Measurements from ENCODE around the gene SRL.

DNA sequence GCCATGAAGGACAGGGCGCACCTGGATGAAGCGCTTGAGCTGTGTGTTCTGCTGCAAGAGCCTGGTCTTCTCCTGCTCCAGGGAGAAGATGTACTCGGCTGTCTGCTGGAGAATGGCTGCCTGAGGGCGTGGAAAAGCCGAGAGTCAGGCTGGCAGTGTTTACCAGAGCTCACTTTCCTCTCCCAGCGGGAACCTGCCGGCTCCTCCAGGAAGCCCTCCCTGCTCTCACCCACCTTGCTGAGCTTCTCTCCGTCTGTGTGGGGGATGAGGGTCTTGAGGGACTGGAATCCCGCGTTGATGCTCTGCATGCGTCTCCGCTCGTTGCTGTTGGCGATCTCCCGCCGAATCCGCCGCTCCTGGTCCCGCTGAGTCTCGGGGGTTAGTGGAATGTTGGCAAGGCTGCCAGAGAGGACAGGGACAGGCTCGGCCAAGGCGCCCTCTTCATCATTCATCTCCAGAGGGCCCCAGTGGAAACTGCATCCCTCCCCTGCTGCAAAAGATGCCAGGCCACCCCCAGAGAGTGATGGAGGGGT lies 20.5 kb upstream of the SRL start:
- TF ChIP-seq, protein P1, sequence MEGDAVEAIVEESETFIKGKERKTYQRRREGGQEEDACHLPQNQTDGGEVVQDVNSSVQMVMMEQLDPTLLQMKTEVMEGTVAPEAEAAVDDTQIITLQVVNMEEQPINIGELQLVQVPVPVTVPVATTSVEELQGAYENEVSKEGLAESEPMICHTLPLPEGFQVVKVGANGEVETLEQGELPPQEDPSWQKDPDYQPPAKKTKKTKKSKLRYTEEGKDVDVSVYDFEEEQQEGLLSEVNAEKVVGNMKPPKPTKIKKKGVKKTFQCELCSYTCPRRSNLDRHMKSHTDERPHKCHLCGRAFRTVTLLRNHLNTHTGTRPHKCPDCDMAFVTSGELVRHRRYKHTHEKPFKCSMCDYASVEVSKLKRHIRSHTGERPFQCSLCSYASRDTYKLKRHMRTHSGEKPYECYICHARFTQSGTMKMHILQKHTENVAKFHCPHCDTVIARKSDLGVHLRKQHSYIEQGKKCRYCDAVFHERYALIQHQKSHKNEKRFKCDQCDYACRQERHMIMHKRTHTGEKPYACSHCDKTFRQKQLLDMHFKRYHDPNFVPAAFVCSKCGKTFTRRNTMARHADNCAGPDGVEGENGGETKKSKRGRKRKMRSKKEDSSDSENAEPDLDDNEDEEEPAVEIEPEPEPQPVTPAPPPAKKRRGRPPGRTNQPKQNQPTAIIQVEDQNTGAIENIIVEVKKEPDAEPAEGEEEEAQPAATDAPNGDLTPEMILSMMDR (IDR thresholded peaks at IDR 0.05; ENCODE audit: low read depth, low read length, missing input control): no peak
- TF ChIP-seq, protein P2, sequence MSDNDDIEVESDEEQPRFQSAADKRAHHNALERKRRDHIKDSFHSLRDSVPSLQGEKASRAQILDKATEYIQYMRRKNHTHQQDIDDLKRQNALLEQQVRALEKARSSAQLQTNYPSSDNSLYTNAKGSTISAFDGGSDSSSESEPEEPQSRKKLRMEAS (IDR thresholded peaks at IDR 0.05): no peak
- TF ChIP-seq SP1 (IDR thresholded peaks at IDR 0.05) (no peak), YY1 (IDR thresholded peaks at IDR 0.05) (no peak), GABPA (IDR thresholded peaks at IDR 0.05 in 1 of 2, conservative IDR thresholded peaks at IDR 0.05 in 1 of 2) (no peak), RXRA (IDR thresholded peaks at IDR 0.05) (no peak), FOXA1 (IDR thresholded peaks at IDR 0.05) (no peak), TAF1 (conservative IDR thresholded peaks at IDR 0.05) (no peak), EGR1 (IDR thresholded peaks at IDR 0.05; ENCODE audit: low read depth in 2 of 2) (no peak)
- TF ChIP-seq, protein P3, sequence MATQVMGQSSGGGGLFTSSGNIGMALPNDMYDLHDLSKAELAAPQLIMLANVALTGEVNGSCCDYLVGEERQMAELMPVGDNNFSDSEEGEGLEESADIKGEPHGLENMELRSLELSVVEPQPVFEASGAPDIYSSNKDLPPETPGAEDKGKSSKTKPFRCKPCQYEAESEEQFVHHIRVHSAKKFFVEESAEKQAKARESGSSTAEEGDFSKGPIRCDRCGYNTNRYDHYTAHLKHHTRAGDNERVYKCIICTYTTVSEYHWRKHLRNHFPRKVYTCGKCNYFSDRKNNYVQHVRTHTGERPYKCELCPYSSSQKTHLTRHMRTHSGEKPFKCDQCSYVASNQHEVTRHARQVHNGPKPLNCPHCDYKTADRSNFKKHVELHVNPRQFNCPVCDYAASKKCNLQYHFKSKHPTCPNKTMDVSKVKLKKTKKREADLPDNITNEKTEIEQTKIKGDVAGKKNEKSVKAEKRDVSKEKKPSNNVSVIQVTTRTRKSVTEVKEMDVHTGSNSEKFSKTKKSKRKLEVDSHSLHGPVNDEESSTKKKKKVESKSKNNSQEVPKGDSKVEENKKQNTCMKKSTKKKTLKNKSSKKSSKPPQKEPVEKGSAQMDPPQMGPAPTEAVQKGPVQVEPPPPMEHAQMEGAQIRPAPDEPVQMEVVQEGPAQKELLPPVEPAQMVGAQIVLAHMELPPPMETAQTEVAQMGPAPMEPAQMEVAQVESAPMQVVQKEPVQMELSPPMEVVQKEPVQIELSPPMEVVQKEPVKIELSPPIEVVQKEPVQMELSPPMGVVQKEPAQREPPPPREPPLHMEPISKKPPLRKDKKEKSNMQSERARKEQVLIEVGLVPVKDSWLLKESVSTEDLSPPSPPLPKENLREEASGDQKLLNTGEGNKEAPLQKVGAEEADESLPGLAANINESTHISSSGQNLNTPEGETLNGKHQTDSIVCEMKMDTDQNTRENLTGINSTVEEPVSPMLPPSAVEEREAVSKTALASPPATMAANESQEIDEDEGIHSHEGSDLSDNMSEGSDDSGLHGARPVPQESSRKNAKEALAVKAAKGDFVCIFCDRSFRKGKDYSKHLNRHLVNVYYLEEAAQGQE (IDR thresholded peaks at IDR 0.05): no peak

All from liver (tissue), 3 donors.